HG03520 (cell line): ENCODE results near the gene OR6N1.

Experiments used
- ATAC-seq: cut with Tn5 transposase; IDR thresholded peaks from one replicate; pipeline ENCODE4 v1.9.1; 2021; ENCODE audit warnings: mild to moderate bottlenecking, moderate library complexity; ENCODE audit not compliant: unreplicated experiment

The OR6N1 gene

DNA sequence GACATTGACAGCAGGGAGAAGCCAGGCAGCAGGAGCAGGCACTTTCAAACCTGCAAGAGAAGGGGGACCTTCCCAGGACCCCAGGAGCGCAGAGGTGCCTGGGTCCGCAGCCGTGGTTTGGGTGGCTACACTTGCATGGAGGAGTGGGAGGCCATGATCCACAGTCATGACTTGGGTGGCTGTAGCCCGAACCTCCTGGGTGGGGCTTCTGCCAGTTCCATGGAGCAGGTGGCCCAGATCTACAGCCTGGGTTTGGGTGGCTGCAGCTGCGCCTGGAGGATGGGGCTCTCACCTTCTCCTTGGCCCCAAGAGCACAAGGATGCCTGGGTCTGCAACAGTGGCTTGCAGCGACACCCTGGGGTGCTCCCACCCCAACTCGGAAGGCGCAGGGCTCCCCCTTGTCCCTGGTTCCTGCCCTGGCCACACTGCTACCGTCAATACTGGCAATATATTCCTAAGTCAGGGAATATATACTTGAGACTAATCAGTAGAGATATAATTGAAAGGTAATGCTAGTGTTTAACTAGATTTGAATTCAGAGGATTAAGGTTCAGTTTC is 19.8 kb downstream of the OR6N1 start:
- ATAC-seq: no peak

GRCh38 chr1:158735848-158736247 is 36.1 kb downstream of the OR6N1 start:
- ATAC-seq: no peak

DNA sequence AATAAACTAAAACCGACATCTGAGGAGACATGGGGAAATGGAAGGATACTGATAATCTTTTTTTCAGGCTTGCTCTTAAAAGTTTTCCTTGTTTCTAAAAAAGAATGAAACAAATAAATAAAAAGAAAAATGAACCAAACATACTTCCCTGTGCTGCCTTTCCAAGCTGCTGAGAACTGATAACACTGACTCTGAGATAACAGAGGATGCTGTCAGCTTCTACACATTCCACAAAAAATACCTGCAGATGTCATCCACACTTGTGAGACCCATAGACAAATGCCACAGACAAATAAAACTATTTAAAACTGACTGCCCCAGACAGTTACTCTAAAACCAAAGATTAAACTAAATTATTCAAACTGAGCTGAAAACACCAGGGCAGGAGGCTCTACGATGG is 39.5 kb downstream of the OR6N1 start:
- ATAC-seq: no peak

DNA sequence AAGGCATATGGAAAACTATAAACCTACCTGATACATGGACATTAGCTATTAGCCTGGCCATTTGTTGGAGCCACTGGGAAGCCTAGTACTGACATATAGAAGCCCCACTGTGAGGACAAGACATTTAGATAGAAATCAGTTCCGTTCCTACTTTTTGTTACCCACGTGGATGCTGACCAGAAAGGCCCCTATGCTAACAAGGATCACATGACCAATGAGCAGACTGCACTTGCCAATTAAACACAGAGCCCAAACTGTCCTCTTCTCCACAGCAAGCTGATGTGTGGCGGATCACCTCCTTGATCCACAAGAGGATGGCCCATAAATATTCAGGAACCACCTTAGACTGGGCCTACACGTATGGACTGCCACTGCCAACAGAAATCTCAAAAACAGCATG is 40.3 kb downstream of the OR6N1 start:
- no peak for ATAC-seq

DNA sequence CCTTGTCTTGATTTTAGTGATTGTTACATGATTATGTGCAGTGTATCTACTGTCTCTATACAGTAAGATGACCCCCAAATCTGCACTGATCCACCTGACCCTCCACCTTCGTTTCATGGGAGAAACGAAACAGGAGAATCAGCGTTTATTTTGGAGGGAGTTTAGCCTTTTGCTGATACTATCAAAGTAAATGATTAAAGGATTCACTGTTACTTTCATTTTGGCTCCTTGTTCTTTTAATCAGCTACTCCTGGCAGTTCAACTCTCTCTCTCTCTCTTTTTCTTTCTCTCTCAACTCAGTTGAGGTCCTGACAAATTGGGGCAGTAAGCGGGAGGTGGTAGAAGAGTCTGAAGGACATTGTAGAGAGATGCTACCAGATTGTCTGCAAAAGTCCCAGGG is 41.5 kb downstream of the OR6N1 start:
- ATAC-seq: no peak

GRCh38 chr1:158728510-158729225 is 43.3 kb downstream of the OR6N1 start:
- ATAC-seq: no peak

DNA sequence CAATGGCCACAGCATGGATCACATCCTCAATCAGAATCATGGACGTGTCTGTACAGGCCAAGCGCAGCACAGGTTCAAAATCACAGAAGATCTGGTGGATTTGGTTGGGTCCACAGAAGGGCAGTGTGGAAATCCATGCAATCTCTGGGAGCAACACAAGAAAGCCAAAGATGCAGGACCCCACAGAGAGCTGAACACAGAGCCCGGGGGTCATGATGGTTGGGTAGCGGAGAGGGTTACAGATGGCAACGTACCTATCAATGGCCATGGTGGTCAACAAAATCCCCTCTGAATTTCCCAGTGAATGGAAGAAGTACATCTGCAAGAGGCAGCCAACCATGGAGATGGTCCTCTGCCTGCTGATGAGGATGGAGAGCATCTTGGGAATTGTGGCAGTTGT is 47.6 kb downstream of the OR6N1 start:
- ATAC-seq: no peak

DNA sequence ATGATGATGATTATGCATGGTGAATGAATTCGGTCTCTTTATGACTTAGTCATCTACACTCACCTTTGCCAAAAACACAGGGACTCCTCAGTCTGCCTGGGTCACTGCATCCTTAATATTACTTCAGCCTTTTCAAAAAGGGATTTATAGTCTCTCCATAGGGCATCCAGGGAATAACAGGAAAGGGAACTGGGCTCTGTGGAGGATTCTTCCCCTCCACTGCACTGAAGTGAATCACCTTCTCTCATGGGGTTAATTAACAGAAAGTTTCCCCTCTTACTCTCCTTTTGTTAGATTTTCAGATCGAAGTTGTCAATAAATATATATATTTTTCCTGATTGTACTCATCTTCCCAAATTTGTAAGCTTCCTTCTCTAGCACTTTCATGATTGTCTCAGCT is 51.4 kb downstream of the OR6N1 start, which contains the start of gene OR6K3:
TSS of gene OR6K3 (minus strand) at position 101 of the 400 bp plus-strand sequence. CDS start 2,605 bp downstream, outside the sequence.
- no peak for ATAC-seq

DNA sequence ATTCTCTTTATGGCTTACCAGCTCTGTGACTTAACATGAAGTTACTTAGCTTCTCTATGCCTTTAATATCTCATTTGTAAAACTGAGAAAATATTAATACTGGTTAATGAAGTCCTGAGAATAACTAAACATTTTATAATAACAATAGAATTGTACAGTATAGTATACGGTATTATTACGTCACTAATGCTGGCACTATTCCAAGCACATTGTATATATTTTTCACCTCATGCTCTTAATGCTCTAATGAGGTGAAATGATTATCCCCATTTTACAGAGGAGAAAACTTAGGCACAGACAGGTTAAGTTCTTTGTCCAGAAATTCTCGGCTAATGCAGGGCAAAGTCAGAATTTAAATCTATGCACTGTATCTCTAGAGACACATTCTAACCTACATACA is 52.3 kb downstream of the OR6N1 start:
- ATAC-seq: no peak

GRCh38 chr1:158717344-158717743 is 54.7 kb downstream of the OR6N1 start:
- ATAC-seq: no peak

DNA sequence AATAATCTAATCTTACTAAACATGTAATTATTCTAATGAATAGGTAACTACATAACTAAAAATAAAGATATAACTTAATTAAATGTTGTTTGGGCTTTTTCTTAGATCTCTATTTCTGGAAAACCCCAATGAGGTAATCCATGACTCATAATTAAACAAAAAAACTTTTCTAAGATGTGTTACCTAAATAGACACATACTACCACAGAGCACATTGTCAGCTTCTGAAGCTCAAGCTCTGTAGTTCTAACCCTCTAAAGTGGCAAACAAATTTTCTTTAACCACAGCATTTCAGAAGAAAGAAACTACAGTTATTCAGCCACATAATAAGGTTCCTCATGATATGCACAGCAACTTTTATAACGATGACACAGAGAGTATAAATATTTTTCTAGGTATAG is 55.7 kb downstream of the OR6N1 start:
- peak; percentile 65 for ATAC-seq

GRCh38 chr1:158714754-158715153 is 57.2 kb downstream of the OR6N1 start:
- ATAC-seq: no peak
